T-helper 17 cell (primary cell): ENCODE measurements around the gene RGS3. TPM values are rescaled to one million over a fixed set of nuclear protein-coding genes. Genes with fewer than 3 reads are reported as not detected.

Experiments
- ATAC-seq: fragments of 150-1000 bp; cut with Tn5 transposase; 2 replicates; pipeline ENCODE4 v1.10.0; 2021; ENCODE audit warnings: mild to moderate bottlenecking, moderate library complexity
- DNase-seq, 3 donors: peaks; one replicate each; pipeline versions ENCODE4 v3.0.0 to v3.0.0-alpha.2; 2020 to 2021
- H3K9me3 ChIP-seq: one replicate; pipeline ENCODE4 v1.7.0; 2013; ENCODE audit warnings: low read length, mild to moderate bottlenecking; ENCODE audit not compliant: control insufficient read depth, poor library complexity, severe bottlenecking
- H3K27ac Mint-ChIP-seq: one replicate; pipeline ENCODE4 v1.8.0; 2022; ENCODE audit warnings: mild to moderate bottlenecking, moderate library complexity, mixed read lengths
- H3K27me3 Mint-ChIP-seq: one replicate; pipeline ENCODE4 v1.8.0; 2022; ENCODE audit warnings: mixed read lengths
- H3K36me3 Mint-ChIP-seq: one replicate; pipeline ENCODE4 v1.8.0; 2022; ENCODE audit warnings: low read depth, mixed read lengths
- H3K4me1 Mint-ChIP-seq: one replicate; pipeline ENCODE4 v1.8.0; 2022; ENCODE audit warnings: mild to moderate bottlenecking, mixed read lengths
- H3K4me3 Mint-ChIP-seq: one replicate; pipeline ENCODE4 v1.8.0; 2022; ENCODE audit warnings: mild to moderate bottlenecking, moderate library complexity, mixed read lengths
- total RNA-seq, 4 donors: library from RNA in 2 of 4; stranded (reverse) in 2 of 4; gene quantifications; one replicate each; pipeline ENCODE4 v1.2.3 and lab custom pipeline; 2022 to 2026

Gene RGS3
- total RNA-seq, 2 donors from 2014 or later, result 17.4 to 22.0 TPM

DNA sequence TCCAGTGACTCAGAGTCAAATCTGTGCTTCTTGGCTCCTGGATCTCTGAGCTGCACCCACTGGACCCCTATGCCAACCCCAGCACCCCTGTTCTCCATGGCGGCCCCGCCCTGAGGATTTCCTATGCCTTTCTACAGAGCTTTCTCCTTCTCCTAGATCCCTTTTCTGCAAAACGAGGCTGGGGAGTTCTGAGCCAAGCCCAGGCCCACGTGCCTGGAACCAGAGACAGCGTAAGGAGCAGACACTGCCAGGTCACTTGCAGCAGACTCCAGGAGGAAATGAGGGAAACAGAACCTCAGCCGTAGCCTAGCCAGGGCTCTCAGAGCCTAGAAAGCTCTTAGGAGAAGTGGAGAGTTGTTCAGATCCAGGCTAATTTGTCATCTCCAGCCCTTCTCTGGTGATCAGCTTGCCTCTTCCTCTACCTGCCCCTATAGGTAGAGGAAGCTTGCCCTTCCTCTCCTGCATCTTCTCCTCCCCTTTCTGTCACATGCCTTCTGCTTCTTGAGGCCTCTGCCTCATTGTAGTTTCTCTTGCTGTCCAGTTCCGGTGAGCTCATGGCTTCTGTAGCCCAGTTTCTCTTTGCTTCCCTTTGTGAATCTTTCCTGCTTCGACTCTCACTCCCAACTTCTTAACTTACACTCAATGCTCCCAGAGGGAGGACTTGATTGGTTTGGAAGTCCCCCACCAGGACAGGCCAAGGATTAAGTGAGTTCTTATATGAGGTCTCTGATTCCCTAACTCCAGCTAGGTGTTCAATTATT, 163.4 kb downstream of the RGS3 start:
- peak overlapping the region; percentile 69 for H3K27ac Mint-ChIP-seq
- H3K4me1 Mint-ChIP-seq, result peaks cover 5% of the 10 kb centered on the region
- no peaks in the 10 kb centered on the region for H3K36me3 Mint-ChIP-seq
- peaks cover 23% of the 10 kb centered on the region for H3K27me3 Mint-ChIP-seq
- DNase-seq, result no peak
- ATAC-seq, result no peak
- no peak overlapping the region for H3K4me3 Mint-ChIP-seq
- H3K9me3 ChIP-seq, result no peaks in the 10 kb centered on the region

DNA sequence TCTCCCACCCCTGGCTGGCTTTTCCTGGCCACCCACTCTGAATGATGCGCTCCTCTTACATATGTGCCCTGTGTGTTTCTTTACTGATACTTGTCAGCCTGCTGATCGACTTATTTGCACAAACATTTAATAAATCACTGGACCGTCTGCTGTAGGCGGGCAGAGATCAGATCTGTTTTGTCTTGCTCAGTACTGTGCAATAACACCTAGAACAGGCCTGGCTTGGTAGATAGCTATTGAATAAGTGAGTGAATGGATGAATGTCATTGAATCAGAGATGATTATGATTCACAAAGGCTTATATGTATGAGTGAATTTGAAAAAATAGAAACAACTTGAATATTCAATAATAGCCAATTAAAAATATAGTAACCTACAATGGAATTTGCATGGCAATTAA, 165.1 kb downstream of the RGS3 start:
- H3K9me3 ChIP-seq, result no peaks in the 10 kb centered on the region
- no peak overlapping the region for H3K27ac Mint-ChIP-seq
- no peaks in the 10 kb centered on the region for H3K36me3 Mint-ChIP-seq
- ATAC-seq, result no peak
- H3K27me3 Mint-ChIP-seq, result peaks cover 33% of the 10 kb centered on the region
- H3K4me3 Mint-ChIP-seq, result no peak overlapping the region
- DNase-seq, result no peak
- H3K4me1 Mint-ChIP-seq, result peaks cover 5% of the 10 kb centered on the region

DNA sequence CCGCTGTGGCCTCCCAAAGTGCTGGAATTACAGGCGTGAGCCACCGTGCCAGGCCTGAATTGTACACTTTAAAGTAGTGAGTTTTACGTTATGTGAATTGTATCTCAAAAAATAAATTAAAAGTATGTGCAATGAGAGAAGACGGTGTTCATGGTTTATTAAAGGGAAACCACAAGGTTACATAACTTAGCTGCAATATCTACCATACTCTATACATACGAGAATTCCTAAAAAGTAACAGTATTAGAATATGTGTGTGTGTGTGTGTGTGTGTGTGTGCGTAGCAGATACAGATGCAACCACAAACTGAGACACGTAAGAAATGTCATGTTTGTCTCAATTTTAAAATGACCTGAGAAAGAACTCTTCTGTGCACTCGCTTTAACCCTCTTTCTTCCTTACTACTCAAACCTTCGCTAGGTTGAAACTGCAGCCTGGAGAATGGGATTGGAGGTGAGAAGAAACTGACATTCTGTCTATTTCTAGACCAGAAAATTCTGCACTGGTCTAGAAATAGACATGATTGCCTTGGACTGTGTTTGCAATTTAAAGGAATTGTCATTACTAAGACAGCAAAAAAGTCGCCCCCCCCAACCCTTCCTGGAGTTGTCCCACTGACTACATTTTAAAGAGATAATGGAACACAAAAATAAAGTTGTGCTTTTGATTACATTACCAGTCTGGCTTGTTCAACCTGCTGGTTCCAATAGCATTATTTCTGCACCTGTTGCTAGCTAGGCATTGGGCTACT, 167.0 kb downstream of the RGS3 start:
- no peak for DNase-seq
- H3K27me3 Mint-ChIP-seq, result peaks cover 49% of the 10 kb centered on the region
- no peak for ATAC-seq
- peaks cover 5% of the 10 kb centered on the region for H3K4me1 Mint-ChIP-seq
- no peaks in the 10 kb centered on the region for H3K9me3 ChIP-seq
- H3K27ac Mint-ChIP-seq, result no peak overlapping the region
- no peak overlapping the region for H3K4me3 Mint-ChIP-seq
- H3K36me3 Mint-ChIP-seq, result no peaks in the 10 kb centered on the region

DNA sequence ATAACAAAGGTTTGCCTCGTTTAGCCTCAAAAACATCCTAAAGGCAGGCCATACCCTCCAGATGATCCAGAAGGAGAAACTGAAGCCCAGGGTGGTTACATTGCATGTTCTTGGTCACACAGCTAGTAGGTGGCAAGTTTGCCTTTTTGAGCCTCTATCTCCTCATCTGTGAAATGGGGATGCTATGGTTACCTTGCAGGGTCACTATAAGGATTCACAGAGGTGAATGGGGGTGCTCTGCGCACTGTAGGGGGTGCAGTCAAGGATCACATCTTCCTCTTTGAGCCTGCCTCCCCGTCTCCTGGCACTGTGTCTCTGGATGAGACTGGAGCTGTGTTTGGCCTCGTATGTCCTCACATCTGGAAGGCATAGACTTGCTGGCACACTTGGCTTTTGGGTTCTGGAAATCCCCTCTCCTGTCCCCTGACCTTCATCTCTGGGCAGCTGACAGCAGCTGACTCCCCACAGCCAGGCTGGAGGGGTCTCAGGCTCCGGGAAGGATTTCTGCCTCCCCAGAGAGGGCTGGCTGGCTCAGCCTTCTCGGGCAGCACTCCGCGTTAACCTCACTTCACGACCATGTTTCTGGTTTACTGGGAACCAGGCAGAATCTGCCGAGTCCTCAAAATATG, 167.7 kb downstream of the RGS3 start:
- ATAC-seq (no peak), DNase-seq (no peak)
- no peaks in the 10 kb centered on the region for H3K9me3 ChIP-seq
- Mint-ChIP-seq H3K4me1 (peaks cover 5% of the 10 kb centered on the region), H3K36me3 (no peaks in the 10 kb centered on the region), H3K27me3 (peaks cover 53% of the 10 kb centered on the region), H3K4me3 (no peak overlapping the region), H3K27ac (no peak overlapping the region)

DNA sequence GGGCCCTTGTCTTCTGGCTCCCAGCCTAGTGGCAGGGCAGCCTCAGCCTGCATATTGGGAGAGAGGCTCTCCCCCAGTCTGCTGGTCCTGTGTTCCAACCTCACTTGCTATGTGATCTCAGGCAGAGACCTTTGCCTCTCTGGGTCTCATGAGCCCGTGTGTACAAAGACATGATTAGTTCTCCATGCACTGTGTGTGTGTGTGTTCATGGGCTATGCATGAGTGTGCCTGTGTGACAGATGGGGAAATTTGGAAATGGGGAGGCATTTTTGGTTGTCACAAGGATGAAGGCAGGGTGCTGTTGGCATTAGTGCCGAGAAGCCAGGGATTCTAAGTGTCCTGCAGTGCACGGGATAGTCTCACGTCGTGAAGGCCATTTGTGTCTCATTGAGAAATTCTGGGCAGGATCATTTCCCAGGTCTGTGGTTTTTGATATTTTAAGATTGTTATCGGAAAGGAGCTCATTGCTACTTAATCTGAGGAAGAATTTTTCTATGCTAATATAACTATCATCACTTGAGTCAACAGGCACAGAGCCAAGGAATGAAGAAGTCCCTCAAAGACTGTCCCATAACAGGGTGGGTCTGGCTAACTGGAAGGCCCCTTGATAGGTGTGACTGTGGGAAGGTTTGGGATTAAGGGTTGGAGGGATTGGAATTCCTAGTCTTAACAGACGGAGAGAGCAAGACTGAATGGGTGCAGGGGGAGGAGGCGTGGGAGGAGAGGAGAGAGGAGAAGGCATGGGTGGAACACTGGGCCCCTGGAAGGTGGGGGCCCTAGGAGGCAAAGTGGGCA, 168.5 kb downstream of the RGS3 start:
- DNase-seq (no peak), ATAC-seq (no peak)
- H3K27ac Mint-ChIP-seq, result no peak overlapping the region
- peaks cover 51% of the 10 kb centered on the region for H3K27me3 Mint-ChIP-seq
- H3K4me3 Mint-ChIP-seq, result no peak overlapping the region
- no peaks in the 10 kb centered on the region for H3K36me3 Mint-ChIP-seq
- peaks cover 5% of the 10 kb centered on the region for H3K4me1 Mint-ChIP-seq
- H3K9me3 ChIP-seq, result no peaks in the 10 kb centered on the region

DNA sequence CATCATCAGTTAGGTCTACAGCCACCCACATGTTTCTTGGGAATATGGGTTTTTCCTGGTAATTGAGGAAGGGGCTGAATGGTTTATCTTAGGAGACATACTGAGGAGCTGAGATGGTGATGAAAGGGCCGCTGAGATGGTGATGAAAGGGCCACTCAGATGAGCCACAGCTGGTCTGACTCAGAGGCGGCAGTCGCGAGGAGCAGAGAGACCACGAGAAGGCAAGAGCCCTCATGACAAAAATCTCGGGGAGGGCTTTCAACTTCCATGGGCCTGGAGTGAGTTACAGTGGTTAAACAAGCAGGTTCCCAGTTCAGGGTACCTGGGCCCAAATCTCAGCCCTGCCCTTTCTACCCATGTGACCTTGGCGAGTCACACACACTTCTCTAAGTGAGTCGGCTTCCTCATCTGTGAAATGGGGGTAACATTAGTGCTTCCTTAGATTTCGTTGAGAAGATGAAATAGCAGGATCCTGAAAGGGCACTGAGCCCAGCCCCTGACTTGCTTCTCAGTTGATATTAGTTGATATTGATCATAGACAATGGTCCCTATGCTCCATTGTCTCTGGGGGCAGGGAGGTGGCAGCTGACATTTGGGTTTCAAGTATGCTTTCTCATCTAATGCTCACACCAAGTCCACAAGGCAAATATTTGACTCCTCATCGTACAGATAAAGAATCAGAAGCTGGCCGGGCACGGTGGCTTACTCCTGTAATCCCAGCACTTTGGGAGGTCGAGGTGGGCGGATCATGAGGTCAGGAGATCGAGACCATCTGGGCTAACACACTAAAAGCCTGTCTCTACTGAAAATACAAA, 169.5 kb downstream of the RGS3 start:
- Mint-ChIP-seq H3K4me3 (no peak overlapping the region), H3K36me3 (no peaks in the 10 kb centered on the region), H3K27me3 (peaks cover 46% of the 10 kb centered on the region), H3K4me1 (peaks cover 5% of the 10 kb centered on the region), H3K27ac (no peak overlapping the region)
- ATAC-seq (no peak), DNase-seq (no peak)
- H3K9me3 ChIP-seq, result no peaks in the 10 kb centered on the region

DNA sequence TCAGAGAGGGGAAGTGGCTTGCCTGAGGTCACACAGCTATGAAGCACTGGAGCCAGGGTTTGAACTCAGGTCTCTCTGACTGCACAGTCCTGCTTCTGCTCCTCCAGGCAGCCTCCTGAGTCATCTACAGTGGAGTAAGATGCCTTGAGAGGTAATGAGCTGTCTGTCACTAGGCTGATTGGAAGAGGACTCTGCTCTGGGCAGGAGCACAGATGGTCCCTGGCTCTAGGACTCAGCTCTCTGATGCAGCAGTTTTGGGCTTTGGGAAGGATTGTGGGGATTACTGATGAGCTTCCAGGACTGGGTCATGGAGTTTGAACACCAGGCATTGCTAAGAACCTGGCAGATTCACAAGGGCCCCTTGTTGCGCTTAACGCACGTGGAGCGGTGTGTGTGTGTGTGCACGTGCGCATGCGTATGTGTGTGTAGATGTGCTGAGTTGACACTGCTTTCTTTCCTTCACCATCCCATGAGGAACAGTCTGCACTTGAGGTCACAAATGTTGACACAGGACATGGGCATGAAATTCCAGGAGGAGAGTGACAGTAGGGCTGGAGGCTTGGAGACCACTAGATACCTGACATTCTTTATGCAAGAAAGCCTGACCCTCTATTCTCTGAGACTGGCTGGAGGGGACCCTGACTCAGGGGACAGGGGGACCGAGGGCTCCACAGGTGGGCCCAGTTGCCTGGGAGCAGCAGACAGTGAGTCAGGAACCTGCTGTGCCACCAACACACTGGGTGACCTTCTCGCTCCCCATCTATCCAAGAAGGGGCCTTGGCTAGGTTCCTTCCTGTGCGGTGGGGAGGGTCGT, 170.5 kb downstream of the RGS3 start:
- no peak for ATAC-seq
- H3K27me3 Mint-ChIP-seq, result peaks cover 38% of the 10 kb centered on the region
- DNase-seq, result no peak
- peaks cover 2% of the 10 kb centered on the region for H3K4me1 Mint-ChIP-seq
- peak overlapping the region; percentile 14 for H3K27ac Mint-ChIP-seq
- H3K36me3 Mint-ChIP-seq, result no peaks in the 10 kb centered on the region
- H3K9me3 ChIP-seq, result no peaks in the 10 kb centered on the region
- H3K4me3 Mint-ChIP-seq, result no peak overlapping the region

DNA sequence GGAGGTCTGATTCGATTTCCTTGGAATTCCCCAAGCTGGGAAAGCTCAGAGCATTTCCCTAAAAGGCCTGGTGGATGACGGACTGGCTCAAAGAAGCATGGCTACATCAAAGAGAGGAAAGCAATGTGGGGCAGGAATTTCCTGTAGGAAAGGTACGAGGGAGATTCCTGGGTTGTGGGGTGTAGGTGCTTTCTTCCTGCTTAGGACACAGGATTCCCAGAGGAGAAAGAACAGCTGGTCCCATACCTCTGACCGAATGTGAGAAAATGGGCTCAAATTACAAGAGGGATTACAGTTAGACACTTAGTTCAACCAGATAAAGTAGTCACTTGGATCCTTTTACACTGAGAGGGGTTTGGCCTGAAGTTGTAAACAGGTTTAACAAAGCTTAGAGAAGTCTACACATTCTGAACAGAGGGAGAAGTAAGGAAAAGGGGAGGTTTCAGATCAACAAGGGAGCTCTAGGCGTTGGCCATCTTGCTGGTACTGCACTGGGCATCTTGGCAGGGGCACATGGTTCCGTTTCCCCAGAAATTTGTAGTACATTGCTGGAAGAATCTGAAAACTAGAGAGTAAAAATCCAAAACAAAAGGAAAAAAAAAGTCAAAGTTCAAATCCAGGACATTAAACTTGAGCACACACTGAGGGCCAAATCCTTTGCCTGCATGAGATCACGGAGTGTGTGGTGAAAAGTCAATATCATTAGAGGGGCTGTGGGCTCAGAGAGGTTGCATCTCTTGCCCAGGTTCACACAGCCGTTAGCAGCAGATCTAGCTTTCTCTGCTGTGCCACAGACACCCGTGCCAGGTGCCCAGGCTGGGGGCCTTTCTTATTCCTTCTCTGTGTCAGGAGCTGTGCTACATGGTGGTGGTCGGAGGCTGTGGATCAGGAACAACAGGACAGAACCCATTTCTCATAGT, 171.3 kb downstream of the RGS3 start:
- H3K9me3 ChIP-seq, result no peaks in the 10 kb centered on the region
- ATAC-seq (no peak), DNase-seq (no peak)
- Mint-ChIP-seq H3K4me1 (peaks cover 2% of the 10 kb centered on the region), H3K27me3 (peaks cover 34% of the 10 kb centered on the region), H3K4me3 (no peak overlapping the region), H3K36me3 (no peaks in the 10 kb centered on the region), H3K27ac (peak overlapping the region; percentile 14)

DNA sequence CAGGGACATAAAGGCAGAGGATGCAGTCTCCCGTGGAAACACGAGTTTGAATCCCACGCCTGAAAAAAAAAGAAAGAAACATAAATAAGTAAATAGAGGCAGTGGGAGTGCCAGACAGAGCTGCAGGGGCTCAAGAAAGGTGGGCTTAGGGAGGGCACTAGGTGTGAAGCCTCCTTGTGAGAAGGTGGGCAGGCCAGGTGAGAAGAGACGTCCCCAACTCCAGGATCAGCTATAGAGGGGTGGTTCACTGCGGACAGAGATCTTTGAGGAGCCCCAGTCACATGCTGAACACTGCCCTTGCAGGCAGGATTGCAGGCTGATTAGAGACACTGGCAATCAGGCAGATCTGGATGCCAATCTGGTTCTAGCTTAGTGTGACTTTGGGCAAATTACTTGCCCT, 172.1 kb downstream of the RGS3 start:
- Mint-ChIP-seq H3K4me1 (peaks cover 2% of the 10 kb centered on the region), H3K27ac (no peak overlapping the region), H3K4me3 (no peak overlapping the region), H3K27me3 (peaks cover 34% of the 10 kb centered on the region), H3K36me3 (no peaks in the 10 kb centered on the region)
- DNase-seq, result no peak
- no peak for ATAC-seq
- H3K9me3 ChIP-seq, result no peaks in the 10 kb centered on the region

DNA sequence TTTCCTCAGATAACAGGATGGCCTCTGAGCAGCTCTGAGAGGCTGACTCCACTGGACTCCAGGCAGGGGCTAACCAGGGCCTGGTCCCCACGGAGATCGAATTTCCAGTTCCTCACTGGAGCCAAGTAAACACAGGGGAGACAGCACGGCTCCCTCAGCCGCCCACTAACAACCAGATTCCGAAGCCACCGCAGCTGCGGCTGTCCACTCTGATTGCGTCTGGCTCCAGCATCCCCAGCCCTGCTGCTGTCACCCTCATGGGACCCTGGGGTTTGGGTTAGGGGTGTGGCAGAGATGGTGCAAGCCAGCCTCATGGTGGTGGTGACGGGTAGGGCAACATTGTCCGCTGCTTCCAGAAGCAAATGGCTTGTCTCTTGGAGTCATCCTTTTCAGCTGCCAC, 172.6 kb downstream of the RGS3 start:
- no peak overlapping the region for H3K4me3 Mint-ChIP-seq
- no peak overlapping the region for H3K27ac Mint-ChIP-seq
- peaks cover 2% of the 10 kb centered on the region for H3K4me1 Mint-ChIP-seq
- H3K27me3 Mint-ChIP-seq, result peaks cover 34% of the 10 kb centered on the region
- no peak for ATAC-seq
- no peaks in the 10 kb centered on the region for H3K9me3 ChIP-seq
- DNase-seq, result no peak
- H3K36me3 Mint-ChIP-seq, result no peaks in the 10 kb centered on the region

DNA sequence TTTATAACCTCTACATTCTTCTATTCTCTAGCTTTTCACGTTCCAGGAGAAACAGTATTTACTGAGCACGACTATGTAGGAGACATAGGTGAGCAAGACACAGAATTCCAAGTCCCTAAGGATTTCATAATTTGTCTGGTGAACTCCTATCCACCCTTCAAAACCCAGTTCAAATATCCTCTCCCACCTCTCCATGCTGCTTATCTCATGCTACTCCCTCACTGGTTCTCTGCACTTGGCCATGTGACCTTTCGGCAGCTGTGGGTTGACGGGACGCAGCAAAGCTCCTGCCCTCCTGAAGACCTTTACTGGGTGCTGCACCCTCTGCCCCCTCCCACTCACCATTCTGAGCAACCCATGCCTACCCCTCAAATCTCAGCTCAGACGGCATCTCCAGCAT, 173.2 kb downstream of the RGS3 start:
- no peak for ATAC-seq
- Mint-ChIP-seq H3K36me3 (no peaks in the 10 kb centered on the region), H3K27ac (no peak overlapping the region), H3K27me3 (peaks cover 32% of the 10 kb centered on the region), H3K4me3 (no peak overlapping the region), H3K4me1 (peaks cover 2% of the 10 kb centered on the region)
- no peaks in the 10 kb centered on the region for H3K9me3 ChIP-seq
- no peak for DNase-seq
